Epithelial cell of esophagus (primary cell): ENCODE data around the gene RNASE1.

ENCODE experiments used
- DNase-seq: peaks from one replicate; pipeline ENCODE4 v3.0.0; 2010; ENCODE audit warnings: low read depth
- H3K4me3 ChIP-seq: 2 replicates; pipeline ENCODE4 v1.5.1; 2011; ENCODE audit warnings: mild to moderate bottlenecking, low read length, control low read depth
- CTCF ChIP-seq: IDR thresholded peaks from 2 replicates; pipeline ENCODE4 v1.5.1; 2011; ENCODE audit warnings: low read depth, mild to moderate bottlenecking, low read length, control low read depth, inconsistent platforms; ENCODE audit not compliant: insufficient read depth; ENCODE audit errors: missing control alignments

The RNASE1 gene

GRCh38 chr14:20807304-20808161 lies 4.9 kb upstream of the RNASE1 start:
- no peak for TF ChIP-seq CTCF
- no peak for DNase-seq
- no peak overlapping the region for H3K4me3 ChIP-seq

GRCh38 chr14:20805485-20805884 lies 2.8 kb upstream of the RNASE1 start:
- DNase-seq = no peak

DNA sequence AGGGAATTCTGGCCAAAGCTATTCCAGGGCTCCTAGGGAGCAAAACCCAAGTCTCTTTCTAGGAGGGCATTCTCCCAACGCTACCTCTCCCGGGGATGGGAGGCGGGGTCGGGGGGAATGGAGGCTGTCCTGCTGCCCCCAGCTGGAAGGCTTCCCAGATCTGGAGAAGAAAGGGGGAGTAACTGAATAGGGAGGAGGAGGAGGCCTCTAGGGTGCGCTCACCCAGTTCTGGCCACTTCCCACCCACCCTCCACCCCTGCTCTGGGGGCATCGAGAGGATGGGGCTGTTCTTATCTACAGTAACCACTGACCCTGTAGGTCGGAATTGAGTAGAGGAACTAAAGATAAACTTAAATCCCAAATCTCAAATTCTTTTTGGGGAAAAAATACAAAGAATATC lies 579 bp upstream of the RNASE1 start:
- no peak overlapping the region for H3K4me3 ChIP-seq
- DNase-seq = no peak
- no peak for TF ChIP-seq CTCF

More at GRCh38 chr14:20805485-20805884, 2.8 kb upstream of the RNASE1 start:
- no peak overlapping the region for H3K4me3 ChIP-seq
- no peak for TF ChIP-seq CTCF

GRCh38 chr14:20801726-20802125 lies 918 bp downstream of the RNASE1 start:
- no peak for DNase-seq
- TF ChIP-seq CTCF = no peak
- H3K4me3 ChIP-seq = no peak overlapping the region

GRCh38 chr14:20799892-20800544 lies 2.6 kb downstream of the RNASE1 start:
- no peak overlapping the region for H3K4me3 ChIP-seq
- DNase-seq = no peak
- TF ChIP-seq CTCF = no peak

DNA sequence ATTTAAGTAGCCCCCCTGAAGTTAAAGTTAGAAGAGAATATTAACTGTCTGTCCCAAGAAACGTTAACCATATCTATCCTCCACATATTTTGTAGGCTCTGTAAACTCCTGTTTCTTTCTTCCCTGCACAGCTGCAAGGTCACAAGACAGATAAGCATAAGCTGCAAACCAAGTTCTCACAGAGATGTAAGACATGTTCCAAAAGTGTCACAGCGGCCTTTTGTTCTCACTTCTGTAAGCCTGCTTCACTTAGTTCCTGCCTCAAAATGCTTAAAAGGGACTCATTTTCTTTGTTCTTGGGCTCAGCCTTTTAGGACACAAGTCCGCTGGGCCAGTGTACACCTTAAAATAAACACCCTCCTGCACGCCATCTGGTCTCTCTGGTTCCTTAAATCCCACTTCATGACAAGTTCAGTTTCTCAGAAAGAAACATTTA lies 3.2 kb downstream of the RNASE1 start:
- no peak for TF ChIP-seq CTCF
- no peak for DNase-seq
- H3K4me3 ChIP-seq = no peak overlapping the region
